ENCODE measurements around the gene BCLAF1.
"Not testable (repeated sequence)": the region's sequence is repeated elsewhere in the genome, so short reads cannot be mapped to it uniquely, and the experiment has no call there.

The BCLAF1 gene

GRCh38 chr6:136312975-136313374 is 23.3 kb upstream of the BCLAF1 start:
- in situ Hi-C loops (cut with MboI; ENCODE audit: low sequenced_read_pairs), result no loop called here

DNA sequence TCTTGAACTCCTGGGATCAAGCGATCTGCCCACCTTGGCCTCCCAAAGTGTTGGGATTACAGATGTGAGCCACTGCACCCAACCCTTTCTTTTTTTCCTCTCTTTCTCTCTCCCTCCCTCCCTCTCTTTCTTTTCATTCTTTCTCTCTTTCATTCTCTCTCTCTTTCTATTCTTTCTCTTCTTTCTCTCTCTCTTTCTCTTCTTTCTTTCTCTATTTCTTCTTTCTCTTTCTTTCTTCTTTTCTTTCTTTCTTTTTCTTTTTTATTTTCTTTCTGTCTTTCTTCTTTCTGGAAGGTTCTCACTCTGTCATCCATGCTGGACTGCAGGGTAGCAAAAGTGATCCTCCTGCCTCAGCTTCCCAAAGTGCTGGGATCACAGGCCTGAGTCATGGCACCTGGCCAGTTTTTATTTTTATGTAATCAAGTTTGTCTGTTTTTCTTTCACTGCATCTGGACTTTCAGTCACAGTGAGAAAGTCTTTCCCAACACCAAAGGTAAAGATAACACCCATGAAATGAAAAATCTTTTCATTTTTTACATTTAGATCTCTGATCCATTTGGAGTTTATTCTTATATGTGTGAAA is 20.2 kb upstream of the BCLAF1 start:
- in situ Hi-C loops (cut with MboI; ENCODE audit: low sequenced_read_pairs), result no loop called here

DNA sequence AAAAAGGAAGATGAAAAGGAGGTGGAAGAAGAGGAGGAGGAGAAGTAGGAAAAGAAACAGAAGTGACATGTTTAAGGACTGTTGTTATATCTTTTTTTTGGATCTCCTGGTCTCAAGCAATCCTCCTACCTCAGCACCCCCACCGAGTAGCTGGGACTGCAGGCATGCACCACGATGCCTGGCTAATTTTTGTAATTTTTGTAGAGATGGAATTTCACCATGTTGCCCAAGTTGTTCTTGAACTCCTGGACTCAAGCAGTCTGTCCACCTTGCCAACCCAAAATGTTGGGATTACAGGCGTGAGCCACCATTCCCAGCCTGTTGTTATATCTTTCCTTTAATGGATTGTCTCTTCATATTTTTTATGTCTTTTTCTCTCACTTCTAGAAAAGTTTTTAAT is 19.5 kb upstream of the BCLAF1 start:
- in situ Hi-C loops (cut with MboI; ENCODE audit: low sequenced_read_pairs), result no loop called here

DNA sequence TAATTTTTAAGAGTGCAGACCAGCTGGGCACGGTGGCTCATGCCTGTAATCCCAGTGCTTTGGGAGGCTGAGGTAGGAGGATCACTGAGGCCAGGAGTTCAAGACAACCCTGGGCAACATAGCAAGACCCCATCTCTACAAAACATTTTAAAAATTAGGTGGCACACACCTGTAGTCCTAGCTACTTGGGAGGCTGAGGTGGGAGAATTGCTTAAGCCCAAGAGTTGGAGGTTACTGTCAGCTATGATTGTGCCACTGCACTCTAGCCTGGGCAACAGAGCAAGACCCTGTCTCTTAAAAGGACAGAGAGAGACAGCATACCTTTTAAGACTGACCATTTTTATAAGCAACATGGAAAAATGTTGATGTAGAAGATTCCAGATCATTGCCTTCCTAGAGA is 18.8 kb upstream of the BCLAF1 start:
- in situ Hi-C loops (cut with MboI; ENCODE audit: low sequenced_read_pairs), result not testable (repeated sequence)

- in situ Hi-C loops (cut with MboI; ENCODE audit: low sequenced_read_pairs), result no loop called here
Observed at GRCh38 chr6:136307351-136307750, 17.7 kb upstream of the BCLAF1 start.

GRCh38 chr6:136306466-136306865 is 16.8 kb upstream of the BCLAF1 start:
- in situ Hi-C loops (cut with MboI; ENCODE audit: low sequenced_read_pairs), result no loop called here

DNA sequence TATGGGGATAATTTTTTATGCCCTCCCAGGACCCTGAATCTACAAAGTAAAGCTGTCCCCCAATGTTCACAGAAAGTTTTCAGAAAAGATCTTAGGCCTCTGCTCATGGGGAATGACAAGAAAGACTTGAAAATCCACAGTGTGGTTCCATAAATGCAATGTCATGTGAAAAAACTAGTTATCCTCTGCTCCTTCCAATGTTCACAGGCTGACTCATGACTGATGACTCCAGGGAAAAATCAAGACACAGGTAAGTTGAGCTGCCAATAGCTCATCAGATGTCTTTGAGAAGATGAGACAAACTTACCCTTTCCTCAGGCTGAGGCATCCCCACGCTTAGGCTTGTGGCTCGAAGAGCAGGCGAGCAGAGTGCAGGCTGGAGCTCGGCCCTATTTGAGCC is 14.8 kb upstream of the BCLAF1 start:
- in situ Hi-C loops (cut with MboI; ENCODE audit: low sequenced_read_pairs), result no loop called here

DNA sequence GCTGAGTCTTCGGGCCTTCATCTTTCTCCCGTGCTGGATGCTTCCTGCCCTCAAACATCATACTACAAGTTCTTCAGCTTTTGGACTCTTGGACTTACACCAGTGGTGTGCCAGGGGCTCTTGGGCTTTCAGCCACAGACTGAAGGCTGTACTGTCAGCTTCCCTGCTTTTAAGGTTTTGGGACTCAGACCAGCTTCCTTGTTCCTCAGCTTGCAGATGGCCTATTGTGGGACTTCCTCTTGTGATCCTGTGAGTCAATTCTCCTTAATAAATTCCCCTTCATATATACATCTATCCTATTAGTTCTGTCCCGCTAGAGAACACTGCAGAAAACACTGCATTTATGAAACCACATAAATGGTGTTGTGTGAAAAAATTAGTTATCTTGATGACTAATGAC is 13.9 kb upstream of the BCLAF1 start:
- in situ Hi-C loops (cut with MboI; ENCODE audit: low sequenced_read_pairs), result no loop called here

DNA sequence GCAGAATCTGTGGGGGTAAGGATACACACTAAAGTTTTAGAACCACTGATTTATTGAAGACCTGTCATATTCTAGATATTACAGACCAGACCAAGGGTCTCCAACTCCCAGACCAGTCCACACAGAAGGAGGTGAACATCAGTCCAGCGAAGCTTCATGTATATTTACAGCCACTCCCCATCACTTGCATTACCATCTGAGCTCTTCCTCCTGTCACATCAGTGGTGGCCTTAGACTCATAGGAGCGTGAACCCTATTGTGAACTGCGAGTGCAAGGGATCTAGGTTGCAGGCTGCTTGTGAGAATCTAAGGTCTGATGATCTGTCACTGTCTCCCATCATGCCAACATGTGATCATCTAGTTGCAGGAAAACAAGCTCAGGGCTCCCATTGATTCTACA is 5.0 kb upstream of the BCLAF1 start:
- in situ Hi-C loops (cut with MboI; ENCODE audit: low sequenced_read_pairs), result no loop called here

DNA sequence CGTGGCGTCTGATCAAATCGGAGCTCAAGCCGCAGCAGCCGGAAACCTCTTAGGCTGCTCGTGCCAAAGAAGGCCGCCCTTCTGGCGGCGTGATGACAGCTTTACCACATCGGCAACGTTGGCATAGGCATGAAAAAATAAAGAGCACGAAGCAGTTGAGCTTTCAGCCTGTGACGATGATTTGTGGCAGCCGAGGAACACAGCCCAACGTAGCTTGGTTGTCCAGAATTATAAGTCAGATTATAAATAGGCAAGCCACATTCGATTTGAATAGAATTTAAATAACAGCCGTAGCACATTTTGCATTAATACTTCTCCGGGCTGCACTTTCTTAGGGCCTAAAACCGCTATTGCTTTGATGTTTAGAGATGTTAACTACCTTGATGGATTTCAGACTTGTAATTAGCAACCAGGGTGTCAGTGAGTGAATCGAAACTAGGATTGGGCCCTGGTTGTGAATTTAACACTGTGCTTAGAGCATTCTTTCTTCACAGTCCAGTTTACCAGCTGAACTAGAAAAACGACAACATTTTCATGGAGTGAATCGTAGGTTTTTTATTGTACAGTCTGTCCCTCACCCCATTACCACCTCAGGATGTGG is 864 bp upstream of the BCLAF1 start:
- in situ Hi-C loops (cut with MboI; ENCODE audit: low sequenced_read_pairs), result no loop called here

DNA sequence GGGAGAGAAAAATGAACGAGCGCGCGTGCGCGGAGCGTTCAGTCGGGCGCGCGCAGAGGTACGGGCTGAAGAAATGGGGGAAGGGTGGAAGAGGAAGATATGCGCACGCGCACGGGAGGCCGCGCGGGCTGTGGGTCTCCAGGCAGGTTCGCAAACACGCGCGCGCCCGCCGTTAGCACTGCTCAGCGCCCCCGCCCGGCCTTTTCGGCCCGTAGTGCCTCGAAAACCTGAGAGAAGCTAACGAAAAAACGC is 393 bp downstream of the BCLAF1 start:
- in situ Hi-C loops (cut with MboI; ENCODE audit: low sequenced_read_pairs), result no loop called here

DNA sequence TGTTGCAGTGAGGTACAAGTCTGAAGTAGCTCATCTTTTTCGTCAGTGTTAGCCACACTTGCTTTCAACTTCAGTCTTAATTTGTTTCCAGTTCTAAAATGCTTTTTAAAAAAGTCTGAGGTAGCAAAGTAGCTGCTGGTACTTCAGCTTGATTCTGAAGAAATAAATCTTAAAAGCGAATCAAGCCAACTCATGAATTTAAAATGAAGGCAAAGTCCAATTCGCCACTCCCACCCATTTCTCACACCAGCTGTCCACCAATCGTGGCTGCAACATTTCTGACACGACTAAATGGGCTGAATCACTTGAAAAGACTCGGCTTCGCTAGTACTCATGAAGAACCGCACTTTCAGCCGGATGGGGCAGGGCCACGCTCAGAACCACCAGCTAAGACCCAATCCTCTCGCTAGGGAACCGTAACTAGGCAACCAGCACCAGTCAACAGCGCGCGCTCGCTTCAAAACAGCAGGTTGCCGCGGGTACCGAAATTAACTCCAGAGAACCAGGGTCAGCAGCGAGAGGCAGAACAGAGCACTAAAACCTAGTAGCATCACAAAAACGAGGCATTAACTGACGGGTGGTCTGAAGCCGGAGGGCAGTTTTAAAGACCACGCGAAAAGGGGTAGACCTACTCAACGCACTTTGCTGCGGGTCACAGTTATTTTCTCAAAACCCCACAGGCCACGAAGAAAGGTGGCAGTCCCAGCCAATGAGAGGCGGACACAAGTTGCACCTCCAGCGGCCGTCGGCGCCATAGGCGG is 900 bp downstream of the BCLAF1 start:
- in situ Hi-C loops (cut with MboI; ENCODE audit: low sequenced_read_pairs), result no loop called here

GRCh38 chr6:136284909-136285308 is 4.7 kb downstream of the BCLAF1 start:
- in situ Hi-C loops (cut with MboI; ENCODE audit: low sequenced_read_pairs), result no loop called here

GRCh38 chr6:136282906-136283305 is 6.7 kb downstream of the BCLAF1 start:
- in situ Hi-C loops (cut with MboI; ENCODE audit: low sequenced_read_pairs), result no loop called here

DNA sequence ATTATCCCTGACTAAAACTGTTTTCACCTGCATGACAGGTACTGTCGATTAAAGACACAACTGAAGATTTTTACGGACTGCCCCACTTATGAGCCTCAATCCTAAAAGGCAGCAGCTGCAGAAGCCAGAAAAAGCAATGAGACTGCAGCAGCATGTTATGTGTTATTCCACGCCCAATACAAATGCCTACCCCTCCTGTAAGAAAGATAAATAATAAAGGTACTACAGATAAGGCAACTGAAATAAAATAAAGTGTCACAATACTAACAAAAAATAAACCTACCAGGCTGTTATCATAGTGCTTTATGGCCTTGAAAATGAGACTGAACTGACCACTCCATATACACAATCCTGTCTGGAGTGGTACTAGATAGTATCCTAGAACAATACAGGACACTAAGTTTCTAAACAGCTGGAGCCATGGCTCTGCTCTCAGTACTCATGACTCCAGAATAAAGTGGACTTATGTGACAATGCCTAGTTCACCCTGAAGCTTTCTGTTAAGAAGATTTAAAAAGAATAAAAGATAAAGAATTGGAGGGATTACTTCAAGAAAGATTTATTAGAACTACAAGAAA is 9.5 kb downstream of the BCLAF1 start:
- in situ Hi-C loops (cut with MboI; ENCODE audit: low sequenced_read_pairs), result no loop called here

DNA sequence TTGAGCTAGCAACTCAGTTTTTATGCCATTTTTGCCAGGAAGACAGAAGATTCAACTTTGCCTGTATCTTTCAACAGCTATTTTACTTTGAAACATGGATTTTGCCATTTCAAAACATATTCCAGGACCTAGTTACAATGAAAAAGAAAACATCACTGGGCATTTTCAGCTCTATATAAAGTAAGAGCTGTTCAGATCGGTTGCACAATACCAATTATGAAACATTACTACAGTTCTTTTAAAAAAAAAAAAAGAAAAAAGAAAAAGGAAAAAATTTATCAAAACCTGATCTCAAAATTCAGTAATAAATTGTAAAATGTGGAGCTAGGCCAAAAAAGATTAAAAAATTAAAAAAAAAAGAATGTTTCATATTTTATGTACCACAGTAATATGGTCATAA is 15.6 kb downstream of the BCLAF1 start:
- in situ Hi-C loops (cut with MboI; ENCODE audit: low sequenced_read_pairs), result no loop called here

DNA sequence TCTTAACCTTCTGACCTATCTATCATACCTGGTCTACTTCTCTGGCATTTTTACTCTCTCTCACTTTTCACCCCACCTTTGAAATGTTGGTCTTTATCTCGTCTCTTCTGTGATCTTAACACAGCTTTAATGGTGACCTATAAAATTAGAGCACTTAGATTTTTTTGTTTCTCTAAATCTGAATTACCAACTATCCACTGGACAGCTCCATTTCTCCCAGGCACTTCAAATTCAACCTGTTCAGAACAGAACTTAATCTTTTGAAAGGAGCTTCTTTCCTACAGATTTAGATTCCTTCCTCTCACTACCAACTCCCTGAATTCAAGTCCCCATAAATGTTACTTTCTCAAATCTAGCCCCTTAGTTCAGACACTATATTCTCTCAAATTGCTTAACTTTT is 24.5 kb downstream of the BCLAF1 start:
- in situ Hi-C loops (cut with MboI; ENCODE audit: low sequenced_read_pairs), result no loop called here

DNA sequence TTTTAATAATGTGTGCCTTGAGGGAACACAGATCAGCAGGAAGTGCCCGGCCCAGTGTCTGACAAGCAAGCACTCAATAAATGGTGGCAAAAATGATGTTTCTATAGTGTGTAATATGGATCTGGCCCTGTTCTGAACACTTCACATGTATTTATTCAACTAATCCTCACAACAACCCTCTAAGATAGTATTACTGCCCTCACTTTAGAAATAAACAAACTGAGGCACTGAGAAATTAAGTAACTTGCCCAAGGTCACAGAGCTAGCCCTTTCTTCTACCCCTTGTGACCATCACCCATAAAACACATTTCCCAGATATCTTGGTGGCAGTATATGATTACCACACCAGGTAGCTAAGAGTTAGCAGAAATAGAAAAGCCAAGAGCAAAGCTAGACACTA is 26.7 kb downstream of the BCLAF1 start:
- in situ Hi-C loops (cut with MboI; ENCODE audit: low sequenced_read_pairs), result no loop called here

GRCh38 chr6:136254851-136255466 is 34.7 kb downstream of the BCLAF1 start:
- in situ Hi-C loops (cut with MboI; ENCODE audit: low sequenced_read_pairs), result no loop called here

GRCh38 chr6:136253734-136254133 is 35.9 kb downstream of the BCLAF1 start:
- in situ Hi-C loops (cut with MboI; ENCODE audit: low sequenced_read_pairs), result no loop called here

- in situ Hi-C loops (cut with MboI; ENCODE audit: low sequenced_read_pairs), result no loop called here
Observed at GRCh38 chr6:136252441-136252840, 37.2 kb downstream of the BCLAF1 start.

GRCh38 chr6:136251394-136251793 is 38.3 kb downstream of the BCLAF1 start:
- in situ Hi-C loops (cut with MboI; ENCODE audit: low sequenced_read_pairs), result no loop called here

All from hTERT RPE-1 (cell line).